Measurements from ENCODE around the gene HTR7.

DNA sequence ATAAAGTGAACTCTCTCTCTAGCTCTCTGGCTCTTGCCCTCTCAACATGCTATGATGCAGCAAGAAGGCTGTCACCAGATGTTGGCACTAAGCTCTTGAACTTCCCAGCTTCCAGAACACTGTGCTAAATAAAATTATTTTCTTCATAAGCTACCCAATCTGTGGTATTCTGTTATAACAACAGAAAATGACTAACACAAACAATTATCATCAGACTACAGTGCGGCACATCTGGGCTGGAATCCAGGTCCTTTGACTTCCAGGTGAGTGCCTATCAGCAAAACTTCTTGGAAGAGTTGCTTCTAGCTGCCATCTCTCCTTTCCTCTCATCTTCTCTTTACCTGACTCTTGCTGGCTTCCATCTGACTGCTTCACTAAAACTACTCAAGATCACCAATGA is 20.4 kb downstream of the HTR7 start:
- TF ChIP-seq, protein P1, sequence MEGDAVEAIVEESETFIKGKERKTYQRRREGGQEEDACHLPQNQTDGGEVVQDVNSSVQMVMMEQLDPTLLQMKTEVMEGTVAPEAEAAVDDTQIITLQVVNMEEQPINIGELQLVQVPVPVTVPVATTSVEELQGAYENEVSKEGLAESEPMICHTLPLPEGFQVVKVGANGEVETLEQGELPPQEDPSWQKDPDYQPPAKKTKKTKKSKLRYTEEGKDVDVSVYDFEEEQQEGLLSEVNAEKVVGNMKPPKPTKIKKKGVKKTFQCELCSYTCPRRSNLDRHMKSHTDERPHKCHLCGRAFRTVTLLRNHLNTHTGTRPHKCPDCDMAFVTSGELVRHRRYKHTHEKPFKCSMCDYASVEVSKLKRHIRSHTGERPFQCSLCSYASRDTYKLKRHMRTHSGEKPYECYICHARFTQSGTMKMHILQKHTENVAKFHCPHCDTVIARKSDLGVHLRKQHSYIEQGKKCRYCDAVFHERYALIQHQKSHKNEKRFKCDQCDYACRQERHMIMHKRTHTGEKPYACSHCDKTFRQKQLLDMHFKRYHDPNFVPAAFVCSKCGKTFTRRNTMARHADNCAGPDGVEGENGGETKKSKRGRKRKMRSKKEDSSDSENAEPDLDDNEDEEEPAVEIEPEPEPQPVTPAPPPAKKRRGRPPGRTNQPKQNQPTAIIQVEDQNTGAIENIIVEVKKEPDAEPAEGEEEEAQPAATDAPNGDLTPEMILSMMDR (IDR thresholded peaks at IDR 0.05) = no peak
- no peak for TF ChIP-seq POLR2A (IDR thresholded peaks at IDR 0.05)
